AG08396 (cell line): ENCODE measurements around the gene SMAP1.

ENCODE experiments used
- DNase-seq: peaks from one replicate; pipeline ENCODE4 v3.0.0; 2012; ENCODE audit warnings: low spot score, mixed read lengths

SMAP1 gene

DNA sequence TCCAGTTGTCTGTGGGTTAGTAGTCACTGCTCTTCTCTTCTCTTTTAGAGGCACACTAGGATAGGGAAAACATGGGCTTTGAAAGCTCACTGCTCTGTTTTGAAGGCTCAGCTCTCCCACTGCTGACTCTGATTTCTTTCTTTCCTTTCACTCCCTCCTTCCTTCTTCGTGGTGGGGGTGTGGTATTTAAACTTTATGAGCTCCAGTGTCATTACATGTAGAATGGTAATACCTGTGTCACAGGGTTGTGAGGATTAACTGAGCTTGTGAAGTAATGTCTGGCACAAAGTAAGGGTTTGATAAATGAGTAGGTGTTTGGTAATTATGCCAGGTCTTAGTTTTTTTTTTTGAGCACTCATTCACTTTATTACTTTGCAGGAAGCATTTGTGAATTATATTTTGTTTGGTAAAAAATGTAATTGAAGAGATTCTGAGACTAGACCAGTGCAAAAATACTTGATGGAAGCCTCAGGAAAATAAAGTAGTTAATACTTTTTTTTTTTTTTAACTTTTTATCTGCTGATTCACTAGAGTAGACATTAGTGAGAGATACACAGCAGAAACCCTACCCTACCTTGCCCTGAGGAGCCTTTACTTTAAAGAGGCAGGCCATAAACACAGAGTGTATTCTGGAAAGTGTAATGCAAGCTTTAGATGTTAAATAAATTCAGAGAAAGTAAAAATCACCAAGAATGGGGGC lies 17.3 kb downstream of the SMAP1 start:
- no peak for DNase-seq

DNA sequence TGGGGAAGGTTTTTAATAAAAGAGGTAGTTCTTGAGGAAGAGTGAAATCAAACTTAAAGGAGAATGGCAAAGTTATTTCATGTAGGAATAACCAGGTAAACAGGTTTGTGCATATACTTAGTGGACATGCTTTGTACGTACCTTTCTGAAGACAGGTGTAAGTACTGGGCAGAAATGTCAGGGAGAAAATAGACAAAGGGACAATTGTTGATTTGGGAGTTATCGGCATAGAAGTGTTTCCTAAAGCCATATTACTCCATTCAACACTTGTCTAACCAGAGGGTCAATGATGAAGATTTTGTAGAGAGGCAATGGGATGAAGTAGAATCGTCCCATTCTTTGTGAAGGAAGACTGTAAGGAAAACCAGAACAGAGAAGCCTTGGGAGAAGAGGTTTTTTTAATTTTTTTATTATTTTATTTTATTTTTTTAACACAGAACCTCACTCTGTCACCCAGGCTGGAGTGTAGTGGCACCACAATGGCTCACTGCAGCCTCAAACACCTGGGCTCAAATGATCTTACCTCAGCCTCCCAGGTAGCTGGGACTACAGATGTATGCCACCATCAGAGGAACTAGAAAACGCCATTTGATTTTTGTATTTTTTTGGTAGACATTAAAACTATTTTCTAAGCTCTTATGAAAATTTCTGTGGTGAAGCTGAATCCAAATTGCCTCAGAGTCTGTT lies 18.0 kb downstream of the SMAP1 start:
- no peak for DNase-seq

DNA sequence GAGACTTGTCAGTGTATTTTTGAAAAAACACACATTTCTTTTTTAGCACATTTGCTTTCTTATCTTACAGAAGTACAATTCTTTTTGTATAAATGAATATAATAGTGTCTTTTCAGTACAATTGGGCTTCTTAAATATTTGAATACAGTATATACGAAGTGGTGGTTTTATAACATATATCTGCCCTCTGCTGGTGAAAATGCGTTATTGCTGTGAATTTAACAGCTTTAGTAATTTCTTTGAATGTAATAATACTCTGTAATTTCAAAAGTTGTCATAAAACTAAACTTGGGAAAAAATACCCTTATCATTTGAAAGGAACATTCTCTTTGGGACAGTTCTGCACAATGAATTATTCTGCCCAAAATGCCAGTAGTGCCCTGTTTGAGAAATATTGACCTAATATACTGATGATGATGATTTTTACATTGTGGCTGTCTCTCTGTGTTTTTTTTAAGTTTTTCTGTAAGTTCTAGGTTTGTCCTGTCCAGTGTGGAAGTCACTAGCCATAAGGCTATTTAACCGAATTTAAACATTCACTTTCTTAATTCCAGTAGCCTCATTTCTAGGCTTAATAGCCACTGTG lies 19.0 kb downstream of the SMAP1 start:
- no peak for DNase-seq

DNA sequence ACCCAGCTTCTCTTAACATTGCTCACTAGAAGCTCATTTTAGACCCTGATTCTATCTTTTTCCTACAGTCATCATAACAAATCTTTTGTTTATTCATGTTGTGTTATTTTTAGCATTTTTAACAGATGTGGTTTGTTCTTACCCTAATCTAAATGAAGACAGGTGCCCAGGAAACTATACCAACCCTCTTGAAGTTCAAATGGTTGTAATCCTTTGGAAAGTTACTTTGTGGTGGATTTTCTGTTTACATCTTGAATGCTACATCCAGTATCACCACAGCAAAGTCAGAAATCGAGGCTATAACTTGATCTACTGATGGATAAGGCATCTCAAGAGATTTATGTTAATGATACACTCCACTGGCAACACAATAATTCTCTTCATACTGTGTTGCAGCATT lies 26.2 kb downstream of the SMAP1 start:
- no peak for DNase-seq

DNA sequence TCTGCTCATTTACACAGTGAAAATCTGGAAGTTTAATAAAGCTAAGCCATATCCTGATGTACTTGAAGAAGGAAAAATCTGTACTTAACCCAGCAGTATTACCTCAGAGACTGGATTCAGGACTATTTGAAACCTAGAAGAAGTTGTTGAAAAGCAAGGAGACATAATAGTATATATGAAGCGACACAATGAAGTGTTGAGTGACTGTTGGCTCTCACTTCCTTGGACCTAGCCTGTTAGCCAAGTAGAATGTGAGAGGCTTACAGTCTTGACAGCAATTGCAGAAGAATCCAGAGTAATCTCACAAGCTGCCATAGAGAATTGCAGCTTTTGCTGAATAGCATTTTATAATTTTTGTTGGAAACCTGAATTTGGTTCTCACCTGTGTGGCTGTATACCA lies 26.7 kb downstream of the SMAP1 start:
- no peak for DNase-seq

DNA sequence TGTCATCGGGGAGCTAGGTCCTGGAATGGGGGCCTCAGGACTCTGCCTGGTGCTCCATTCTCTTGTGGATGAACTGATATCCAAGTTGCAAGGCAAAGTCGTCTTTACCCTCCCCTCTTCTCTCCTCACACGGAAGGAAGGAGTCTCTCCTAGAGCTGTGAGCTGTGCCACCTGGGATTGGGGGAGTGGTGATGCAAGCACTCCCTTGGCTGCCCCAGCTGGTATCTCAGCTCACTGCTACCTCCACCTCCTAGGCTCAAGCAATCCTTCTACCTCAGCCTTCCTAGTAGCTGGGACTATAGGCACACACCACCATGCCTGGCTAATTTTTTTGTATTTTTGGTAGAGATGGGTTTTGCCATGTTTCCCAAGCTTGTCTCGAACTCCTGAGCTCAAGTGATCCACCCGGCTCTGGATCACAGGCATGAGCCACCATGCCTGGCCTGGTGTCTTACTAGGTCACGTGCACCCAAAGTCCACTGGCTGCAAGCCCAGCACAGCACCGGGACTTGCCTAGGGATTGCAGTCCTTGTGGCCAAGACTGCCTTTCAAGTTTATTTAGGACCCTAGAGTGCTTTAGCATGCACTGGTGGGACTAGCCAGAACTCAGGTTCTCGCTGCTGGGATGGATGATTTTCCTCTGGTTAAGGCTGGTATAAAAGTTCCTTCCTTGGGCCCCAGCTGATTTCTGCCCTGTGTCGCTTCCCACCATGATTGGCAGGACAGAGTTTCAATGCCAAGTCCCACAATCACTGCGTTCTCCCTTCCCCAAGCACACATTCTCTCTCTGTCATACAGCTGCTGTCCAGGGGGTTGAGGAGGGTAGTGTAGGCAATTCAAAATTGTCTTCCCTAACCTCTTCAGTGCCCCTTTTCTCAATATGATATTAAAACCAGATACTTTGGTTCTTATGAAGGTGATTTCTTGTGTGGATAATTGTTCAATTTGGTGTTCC lies 33.5 kb downstream of the SMAP1 start:
- DNase-seq, result no peak

GRCh38 chr6:70705772-70706171 lies 38.1 kb downstream of the SMAP1 start:
- DNase-seq, result no peak

DNA sequence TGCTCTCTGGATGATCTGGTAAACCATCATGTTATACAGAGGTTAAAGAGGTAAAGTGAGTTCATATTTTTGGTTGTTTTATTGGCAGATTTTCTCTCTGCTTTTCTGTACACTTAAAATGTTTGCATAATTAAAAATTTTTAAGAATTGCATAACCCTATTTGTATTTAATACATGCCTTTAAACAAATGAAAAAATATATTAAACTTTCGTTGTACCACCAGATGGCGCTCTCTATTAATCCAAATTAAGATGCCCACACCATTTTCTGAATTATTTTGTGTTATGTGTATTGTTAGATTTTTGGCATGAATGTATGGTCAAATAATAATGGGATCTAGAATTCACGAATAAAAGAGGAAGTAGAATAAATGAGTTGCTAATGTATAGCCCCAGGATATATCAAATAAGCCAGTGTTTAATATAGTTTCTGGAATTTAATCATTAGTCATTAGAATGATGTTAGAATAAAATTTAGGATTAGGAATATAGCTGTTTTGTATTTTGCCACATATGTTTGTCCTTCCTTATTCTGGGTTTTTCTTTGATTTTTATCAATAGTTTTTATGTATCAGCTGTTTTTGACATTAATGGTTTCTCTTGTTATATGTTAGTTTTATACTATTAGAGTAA lies 38.9 kb downstream of the SMAP1 start:
- DNase-seq, result no peak

GRCh38 chr6:70707893-70708292 lies 40.2 kb downstream of the SMAP1 start:
- no peak for DNase-seq

DNA sequence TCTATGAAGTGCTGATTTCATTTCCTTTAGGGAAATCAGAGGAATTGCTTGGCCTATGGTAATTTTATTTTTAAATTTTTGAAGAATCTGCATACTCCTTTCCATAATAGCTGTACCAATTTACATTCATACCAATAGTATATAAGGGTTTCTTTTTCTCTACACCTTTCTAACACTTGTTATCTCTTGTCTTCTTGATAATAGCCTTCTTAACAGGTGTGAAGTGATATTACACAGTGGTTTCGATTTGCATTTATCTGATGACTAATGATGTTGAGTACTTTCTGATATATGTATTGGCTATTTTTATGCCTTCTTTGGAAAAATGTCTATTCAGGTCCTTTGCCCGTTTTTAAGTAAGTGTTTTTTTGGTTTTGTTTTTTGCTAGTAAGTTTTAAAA lies 40.8 kb downstream of the SMAP1 start:
- no peak for DNase-seq

GRCh38 chr6:70709826-70710225 lies 42.1 kb downstream of the SMAP1 start:
- DNase-seq, result peak; percentile 7

GRCh38 chr6:70714716-70715257 lies 47.1 kb downstream of the SMAP1 start:
- DNase-seq, result no peak

DNA sequence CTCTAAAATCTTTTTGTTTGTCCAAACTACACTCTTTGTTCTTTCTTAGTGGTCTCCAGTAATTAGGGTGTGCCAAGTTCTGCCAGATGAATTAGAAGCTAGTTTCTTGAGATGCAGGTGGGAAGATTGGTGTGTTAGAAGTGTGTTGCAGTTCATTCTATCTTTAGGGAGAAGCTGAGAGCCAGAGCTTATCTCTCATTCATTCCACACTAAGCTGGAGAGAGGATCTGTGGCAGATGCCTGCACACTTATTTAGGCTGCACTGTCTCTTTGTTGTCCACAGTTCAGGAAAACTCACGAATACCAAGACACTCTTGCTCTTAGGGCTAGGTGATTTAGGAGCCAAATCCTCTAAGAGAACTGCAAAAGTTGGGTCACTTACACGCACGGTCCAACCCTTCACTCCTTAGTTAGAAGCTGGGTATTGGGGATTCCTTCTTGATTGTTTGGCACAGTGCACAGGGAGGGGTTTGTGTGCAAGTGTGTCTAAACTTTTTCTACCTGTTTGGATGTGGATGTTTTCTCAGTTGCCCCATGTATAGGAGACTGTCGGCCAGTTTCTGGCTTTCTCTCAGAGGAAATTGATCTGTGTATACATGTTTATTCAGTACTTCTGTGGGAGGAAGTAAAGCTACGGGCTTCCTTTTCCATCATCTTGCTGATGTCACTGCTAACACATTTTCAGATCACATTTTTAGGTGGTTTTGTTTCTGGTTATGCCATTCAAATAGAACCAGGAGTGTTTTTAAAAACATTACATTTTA lies 49.5 kb downstream of the SMAP1 start:
- DNase-seq, result no peak

DNA sequence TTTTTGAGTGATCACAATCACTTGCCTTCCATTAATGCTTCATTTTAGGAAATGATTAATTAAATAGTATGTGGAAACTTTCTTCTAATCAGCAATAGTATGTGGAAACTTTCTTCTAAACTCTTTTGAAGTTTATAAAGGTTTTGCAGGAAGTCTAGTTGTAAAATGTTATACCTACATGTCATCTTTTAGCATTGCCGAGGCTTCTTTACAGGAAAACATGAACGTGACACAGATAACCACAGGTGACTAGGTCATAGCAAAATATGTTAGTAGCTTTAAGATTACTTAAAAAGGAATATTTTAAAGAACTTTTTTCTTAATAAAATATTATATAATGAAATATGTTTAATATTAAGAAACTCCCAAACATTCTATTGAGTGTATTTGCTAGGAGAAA lies 56.8 kb downstream of the SMAP1 start:
- no peak for DNase-seq

DNA sequence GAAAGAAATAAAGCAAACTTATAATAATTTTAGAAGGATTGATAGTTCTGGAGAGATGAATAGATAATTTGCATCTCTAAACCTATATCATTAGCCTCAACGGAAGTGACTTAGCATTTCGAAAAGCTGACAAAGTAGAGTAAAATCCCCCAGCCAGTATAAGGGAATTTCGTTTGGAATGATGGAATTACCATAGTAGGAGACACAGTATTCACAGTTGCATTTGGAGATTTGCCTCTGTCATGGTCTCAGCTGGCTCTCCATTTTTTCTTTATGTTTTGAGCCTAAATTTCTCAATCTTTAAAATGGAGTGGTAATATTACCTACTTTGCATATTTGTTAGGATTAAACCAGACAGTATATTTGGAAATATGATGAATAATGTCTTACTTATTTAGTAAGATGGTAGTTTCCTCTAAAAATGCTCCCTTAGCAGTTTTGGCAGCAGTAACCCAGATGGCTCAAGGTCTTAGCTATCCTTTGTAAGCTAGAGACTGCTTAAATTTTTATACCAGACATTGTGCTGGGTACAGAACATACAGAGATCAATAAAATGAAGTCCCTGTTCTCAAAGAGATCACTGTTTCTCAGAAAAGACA lies 58.2 kb downstream of the SMAP1 start:
- no peak for DNase-seq

DNA sequence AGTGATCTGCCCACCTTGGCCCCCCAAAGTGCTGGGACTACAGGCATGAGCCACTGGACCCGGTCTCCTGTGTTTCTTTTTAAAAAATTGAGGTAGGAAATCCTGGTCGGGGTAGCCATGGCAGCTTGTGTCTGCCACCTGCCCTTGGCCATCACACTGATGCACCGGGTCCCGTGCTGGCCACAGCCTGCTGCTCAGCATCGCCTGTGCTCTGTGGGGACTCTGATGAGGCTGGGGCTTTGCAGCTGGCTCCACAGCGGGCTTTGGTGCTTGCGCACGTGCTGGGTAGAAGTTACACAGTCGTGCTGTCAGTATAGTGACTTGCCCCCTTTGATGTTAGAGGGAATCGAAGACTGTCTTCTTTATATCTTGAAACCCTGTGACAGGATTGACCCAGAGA lies 66.7 kb downstream of the SMAP1 start:
- DNase-seq, result no peak

DNA sequence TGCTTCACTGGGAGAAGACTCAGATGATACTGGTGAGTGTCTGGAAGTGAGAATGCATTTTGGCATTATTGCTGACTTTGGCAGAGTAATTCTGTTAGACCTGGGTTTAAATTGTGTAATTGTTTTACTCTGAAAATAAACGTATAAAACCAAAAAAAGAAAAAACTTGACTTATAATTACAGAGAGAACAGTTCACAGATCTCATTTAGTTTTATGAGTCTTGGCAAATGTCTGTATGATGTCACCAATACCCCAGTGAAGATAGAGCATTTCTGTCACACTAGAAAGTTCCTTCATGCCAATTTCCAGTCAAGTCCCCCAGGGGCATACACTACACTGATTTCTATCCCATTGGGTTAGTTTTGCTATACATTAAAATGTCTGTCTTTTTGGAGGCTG lies 67.3 kb downstream of the SMAP1 start:
- DNase-seq, result no peak

GRCh38 chr6:70735513-70735912 lies 67.8 kb downstream of the SMAP1 start:
- no peak for DNase-seq

DNA sequence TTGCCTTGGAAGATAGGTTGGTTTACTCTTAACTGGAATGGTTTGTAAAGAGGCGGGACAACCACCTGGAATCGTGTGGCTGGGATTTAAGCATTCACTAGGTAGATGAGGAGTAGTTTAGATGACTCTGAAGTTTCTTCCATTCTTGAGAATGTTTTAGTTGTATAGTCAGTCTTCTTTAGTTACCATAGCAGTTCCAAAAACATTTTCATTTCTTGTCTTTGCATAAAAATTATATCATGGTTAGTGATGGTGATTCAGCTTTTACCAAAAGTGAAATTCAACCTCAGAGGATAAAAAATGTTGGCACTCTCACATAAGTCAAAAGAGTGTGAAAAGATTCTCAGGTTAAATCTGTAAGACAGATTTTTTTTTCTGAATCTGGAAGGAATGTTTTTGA lies 70.3 kb downstream of the SMAP1 start:
- DNase-seq, result no peak

DNA sequence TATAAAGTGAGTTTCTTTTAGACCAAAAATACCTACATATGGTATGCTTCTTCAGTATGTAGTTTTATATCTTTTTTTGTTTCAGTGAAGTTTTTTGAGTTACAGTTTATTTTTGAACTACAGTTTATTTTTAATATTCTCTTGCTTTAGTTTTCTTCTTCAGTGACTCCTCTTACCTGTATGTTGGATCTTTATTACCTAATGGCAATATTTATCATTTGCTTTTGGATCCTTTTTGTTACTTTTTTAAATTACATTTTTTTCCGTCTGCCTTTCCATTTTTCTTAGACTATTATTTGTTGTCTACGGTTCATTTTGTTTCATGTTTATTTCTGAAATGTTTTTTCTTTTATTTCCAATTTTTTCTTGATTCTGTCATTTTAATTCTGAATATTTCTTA lies 71.9 kb downstream of the SMAP1 start:
- no peak for DNase-seq
